Mesothelial cell of epicardium (in vitro differentiated cells): ENCODE measurements around the gene NMRK2. TPM values are rescaled to one million over a fixed set of nuclear protein-coding genes. Genes with fewer than 3 reads are reported as not detected.

ENCODE experiments used
- DNase-seq, 2 experiments: peaks; one replicate each; pipeline ENCODE4 v3.0.0; 2021; ENCODE audit warnings: low spot score in 2 of 2; ENCODE audit not compliant: unreplicated experiment in 2 of 2
- H3K27ac Mint-ChIP-seq: 2 replicates; pipeline ENCODE4 v1.8.0; 2021; ENCODE audit warnings: mixed read lengths
- H3K27me3 Mint-ChIP-seq: 2 replicates; pipeline ENCODE4 v1.8.0; 2021; ENCODE audit warnings: low read depth, mixed read lengths
- H3K36me3 Mint-ChIP-seq: 2 replicates; pipeline ENCODE4 v1.8.0; 2021; ENCODE audit warnings: mixed read lengths
- H3K4me1 Mint-ChIP-seq: 2 replicates; pipeline ENCODE4 v1.8.0; 2021; ENCODE audit warnings: mixed read lengths
- H3K4me3 Mint-ChIP-seq: 2 replicates; pipeline ENCODE4 v1.8.0; 2021; ENCODE audit warnings: mild to moderate bottlenecking, moderate library complexity, mixed read lengths
- H3K9me3 Mint-ChIP-seq: 2 replicates; pipeline ENCODE4 v1.8.0; 2021; ENCODE audit warnings: mixed read lengths
- total RNA-seq: library from RNA; stranded (reverse); gene quantifications from 3 replicates; pipeline ENCODE4 v1.2.1, GENCODE V29; 2021
- TF ChIP-seq, protein P1 (sequence below): fragments of 200-600 bp; sonication (generic); IDR thresholded peaks from one replicate; pipeline ENCODE4 v1.5.0; 2021; ENCODE audit warnings: antibody characterized with exemption; ENCODE audit not compliant: unreplicated experiment

Gene NMRK2
- total RNA-seq, 1 donor from 2014 or later: not detected

DNA sequence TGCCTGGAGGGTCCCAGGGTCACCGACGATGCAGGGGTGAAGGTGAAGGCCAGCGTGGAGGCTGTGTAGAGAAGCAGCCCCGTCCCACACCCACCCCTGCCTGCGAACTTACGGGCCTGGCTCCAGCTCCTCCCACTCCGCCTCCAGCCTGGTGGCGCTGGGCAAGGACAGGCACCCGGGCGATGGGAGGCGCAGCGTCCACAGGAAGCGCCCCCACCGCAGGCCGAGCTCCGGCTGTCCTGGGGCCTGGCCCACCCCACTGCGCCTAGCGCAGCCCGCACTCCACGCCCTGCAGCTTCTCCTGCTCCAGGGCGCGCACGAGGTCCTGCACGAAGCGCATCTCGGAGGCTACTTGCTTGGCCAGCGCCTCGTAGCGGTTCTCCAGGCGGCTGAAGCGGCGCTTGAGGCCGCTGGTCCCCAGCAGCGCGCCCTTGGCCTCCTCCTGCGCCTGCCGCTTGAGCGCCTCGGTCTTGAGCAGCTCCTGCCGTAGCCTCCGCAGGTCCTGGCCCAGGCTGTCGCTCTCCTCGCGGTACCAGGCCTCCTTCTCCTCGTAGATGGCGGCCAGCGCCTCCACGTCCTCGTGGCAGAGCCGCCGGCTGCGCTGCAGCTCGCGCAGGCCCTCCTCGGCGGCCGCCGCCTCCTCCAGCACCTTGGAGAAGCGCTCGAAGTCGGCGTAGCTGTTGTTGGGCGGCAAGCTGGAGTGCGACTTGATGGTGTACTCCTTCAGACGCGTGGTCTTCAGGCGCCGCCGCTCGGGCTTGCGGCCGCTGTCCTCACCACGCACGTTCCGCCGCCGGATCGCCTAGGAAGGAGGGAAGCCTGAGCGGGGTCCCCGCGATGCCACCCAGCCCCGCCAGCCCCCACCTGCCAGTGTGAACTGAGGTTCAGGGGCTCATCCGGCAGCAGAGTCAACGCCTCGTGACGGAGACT is 26.2 kb downstream of the NMRK2 start:
- Mint-ChIP-seq H3K4me3 (no peak overlapping the region), H3K27me3 (no peaks in the 10 kb centered on the region), H3K36me3 (peaks cover 16% of the 10 kb centered on the region), H3K9me3 (no peaks in the 10 kb centered on the region), H3K27ac (no peak overlapping the region), H3K4me1 (no peaks in the 10 kb centered on the region)
- DNase-seq: no peak
- TF ChIP-seq, protein P1, sequence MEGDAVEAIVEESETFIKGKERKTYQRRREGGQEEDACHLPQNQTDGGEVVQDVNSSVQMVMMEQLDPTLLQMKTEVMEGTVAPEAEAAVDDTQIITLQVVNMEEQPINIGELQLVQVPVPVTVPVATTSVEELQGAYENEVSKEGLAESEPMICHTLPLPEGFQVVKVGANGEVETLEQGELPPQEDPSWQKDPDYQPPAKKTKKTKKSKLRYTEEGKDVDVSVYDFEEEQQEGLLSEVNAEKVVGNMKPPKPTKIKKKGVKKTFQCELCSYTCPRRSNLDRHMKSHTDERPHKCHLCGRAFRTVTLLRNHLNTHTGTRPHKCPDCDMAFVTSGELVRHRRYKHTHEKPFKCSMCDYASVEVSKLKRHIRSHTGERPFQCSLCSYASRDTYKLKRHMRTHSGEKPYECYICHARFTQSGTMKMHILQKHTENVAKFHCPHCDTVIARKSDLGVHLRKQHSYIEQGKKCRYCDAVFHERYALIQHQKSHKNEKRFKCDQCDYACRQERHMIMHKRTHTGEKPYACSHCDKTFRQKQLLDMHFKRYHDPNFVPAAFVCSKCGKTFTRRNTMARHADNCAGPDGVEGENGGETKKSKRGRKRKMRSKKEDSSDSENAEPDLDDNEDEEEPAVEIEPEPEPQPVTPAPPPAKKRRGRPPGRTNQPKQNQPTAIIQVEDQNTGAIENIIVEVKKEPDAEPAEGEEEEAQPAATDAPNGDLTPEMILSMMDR: no peak

DNA sequence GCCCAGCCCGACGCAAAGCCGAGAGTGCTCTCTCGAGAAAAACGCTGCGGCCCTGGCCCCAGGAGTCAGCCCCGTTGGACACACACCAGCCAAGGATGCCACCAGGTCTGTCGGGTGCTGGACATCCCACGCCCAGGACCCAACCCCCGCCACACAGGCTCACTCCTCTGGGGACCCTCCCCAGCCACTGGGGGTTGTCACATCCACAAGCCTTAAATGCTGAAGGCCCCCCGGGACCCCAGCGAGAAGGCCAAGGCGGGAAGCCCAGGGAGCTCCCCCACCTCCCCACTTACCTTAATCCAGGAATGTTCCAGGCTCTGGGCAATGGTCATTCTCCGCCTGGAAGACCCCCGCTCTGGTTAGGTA is 26.9 kb downstream of the NMRK2 start:
- no peak for DNase-seq
- Mint-ChIP-seq H3K4me1 (no peaks in the 10 kb centered on the region), H3K27me3 (no peaks in the 10 kb centered on the region), H3K4me3 (no peak overlapping the region), H3K27ac (no peak overlapping the region), H3K36me3 (peaks cover 16% of the 10 kb centered on the region), H3K9me3 (no peaks in the 10 kb centered on the region)
- TF ChIP-seq, protein P1: no peak

DNA sequence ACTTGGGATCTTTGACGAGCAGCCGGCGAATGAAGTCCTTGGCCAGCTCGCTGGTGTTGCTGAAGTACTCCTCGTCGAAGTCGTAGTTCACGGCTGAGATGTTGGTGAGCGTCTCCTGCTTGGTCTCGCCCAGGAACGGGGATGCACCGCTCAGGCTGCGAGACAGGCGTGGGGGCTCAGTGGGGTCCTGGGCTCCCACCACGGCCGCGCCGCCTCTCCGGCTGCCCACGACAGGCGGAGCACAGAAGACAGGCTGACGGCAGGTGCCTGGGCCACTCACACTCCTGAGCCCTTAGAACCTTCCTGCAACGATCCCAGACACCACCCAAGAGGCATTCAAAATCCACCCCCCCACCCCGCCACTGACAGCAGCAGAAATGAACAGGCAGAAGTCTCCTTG is 28.1 kb downstream of the NMRK2 start:
- TF ChIP-seq, protein P1: no peak
- DNase-seq: no peak
- Mint-ChIP-seq H3K4me3 (no peak overlapping the region), H3K36me3 (peaks cover 18% of the 10 kb centered on the region), H3K9me3 (no peaks in the 10 kb centered on the region), H3K27me3 (no peaks in the 10 kb centered on the region), H3K4me1 (peaks cover 2% of the 10 kb centered on the region), H3K27ac (no peak overlapping the region)

DNA sequence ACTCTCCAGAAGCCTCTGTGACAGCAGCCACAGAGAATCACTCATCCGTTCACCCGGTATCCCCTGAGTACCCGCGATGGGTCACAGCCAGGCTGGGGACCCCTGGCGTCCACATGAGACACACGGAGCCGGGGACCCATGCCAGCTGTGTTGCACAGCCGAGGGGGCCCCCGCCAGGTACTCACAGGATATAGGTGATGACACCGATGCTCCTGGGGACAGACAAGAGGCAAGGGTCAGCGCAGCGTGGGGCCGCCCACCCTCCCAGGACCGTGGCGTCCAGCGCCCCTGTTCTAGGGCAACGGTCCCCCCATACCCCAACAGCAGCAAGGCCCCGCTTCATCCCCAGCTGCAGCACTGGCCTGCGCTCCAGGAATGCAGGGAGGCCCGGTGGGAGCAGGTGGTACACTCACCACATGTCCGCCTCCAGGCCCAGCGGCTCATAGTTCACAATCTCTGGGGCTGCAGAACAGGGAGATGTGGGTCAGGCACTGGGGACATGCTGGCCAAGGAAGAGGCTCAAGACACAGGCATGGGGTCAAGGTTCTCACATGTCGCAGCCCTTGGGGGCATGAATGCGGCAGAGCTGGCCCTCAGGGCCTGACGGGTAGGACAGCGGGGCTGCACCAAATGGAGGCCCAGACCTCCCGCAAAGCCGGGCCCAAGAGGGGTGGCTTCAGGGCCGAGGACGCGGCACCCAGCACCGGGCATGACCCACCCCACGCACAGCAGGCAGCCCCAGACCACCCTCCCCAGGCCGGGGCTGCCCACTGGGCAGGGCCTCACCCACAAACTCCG is 30.8 kb downstream of the NMRK2 start:
- H3K9me3 Mint-ChIP-seq: no peaks in the 10 kb centered on the region
- peaks cover 20% of the 10 kb centered on the region for H3K36me3 Mint-ChIP-seq
- no peak overlapping the region for H3K27ac Mint-ChIP-seq

More for the DNA sequence above, 30.8 kb downstream of the NMRK2 start:
- Mint-ChIP-seq H3K27me3 (no peaks in the 10 kb centered on the region), H3K4me3 (no peak overlapping the region), H3K4me1 (peaks cover 10% of the 10 kb centered on the region)
- no peak for DNase-seq
- TF ChIP-seq, protein P1: no peak
